CD4-positive, alpha-beta T cell (primary cell): ENCODE results near the gene PLEKHM2. TPM values are rescaled to one million over a fixed set of nuclear protein-coding genes. Genes with fewer than 3 reads are reported as not detected.

Experiments
- ATAC-seq: fragments of 200-7000 bp; cut with Tn5 transposase; one replicate; pipeline ENCODE4 v1.10.0; 2022; ENCODE audit warnings: mild to moderate bottlenecking; ENCODE audit not compliant: poor library complexity
- CTCF ChIA-PET: fragments of 350-600 bp; sonication (Branson Sonifier 250); formaldehyde crosslinking; loops from one replicate; lab custom pipeline; 2021; ENCODE audit warnings: antibody characterized with exemption, inconsistent platforms; lab: Charles Lee
- POLR2A ChIA-PET: fragments of 350-600 bp; sonication (Branson Sonifier 250); formaldehyde crosslinking; loops from one replicate; lab custom pipeline; 2021; ENCODE audit warnings: antibody characterized with exemption, inconsistent platforms; lab: Charles Lee
- DNase-seq, 14 experiments: peaks; one replicate each; pipeline ENCODE4 v3.0.0-alpha.2; 2013 to 2020; ENCODE audit warnings: mixed read lengths in 2 of 14
- H3K27ac ChIP-seq, 2 donors: one replicate each; pipeline versions ENCODE4 v1.5.1 to v1.7.0; 2013; ENCODE audit warnings: low read length in 2 of 2, low read depth in 1 of 2, mild to moderate bottlenecking in 1 of 2
- H3K27me3 ChIP-seq, 2 experiments: 1 replicate in 1 of 2; 2 replicates in 1 of 2; pipeline versions ENCODE4 v1.6.1 to v1.7.0; 2013; ENCODE audit warnings: low read length in 2 of 2, control low read depth in 1 of 2, mild to moderate bottlenecking in 1 of 2, moderate library complexity in 1 of 2; ENCODE audit not compliant: insufficient read depth in 2 of 2, control insufficient read depth in 1 of 2
- H3K36me3 ChIP-seq: one replicate; pipeline ENCODE4 v1.6.1; 2013; ENCODE audit warnings: low read length, control low read depth; ENCODE audit not compliant: insufficient read depth
- H3K4me1 ChIP-seq: one replicate; pipeline ENCODE4 v1.6.1; 2013; ENCODE audit warnings: low read length, control low read depth; ENCODE audit not compliant: insufficient read depth
- H3K4me3 ChIP-seq: one replicate; pipeline ENCODE4 v1.5.1; 2013; ENCODE audit warnings: mild to moderate bottlenecking, low read length, moderate library complexity
- H3K9me3 ChIP-seq, 2 experiments: 1 replicate in 1 of 2; 2 replicates in 1 of 2; pipeline versions ENCODE4 v1.6.1 to v1.7.0; 2013; ENCODE audit warnings: low read length in 2 of 2, mild to moderate bottlenecking in 2 of 2, control low read depth in 1 of 2, moderate library complexity in 1 of 2; ENCODE audit not compliant: control insufficient read depth in 1 of 2, insufficient read depth in 1 of 2
- H3K27ac Mint-ChIP-seq: one replicate; pipeline ENCODE4 v1.8.0; 2020; ENCODE audit warnings: mixed read lengths
- H3K27me3 Mint-ChIP-seq: one replicate; pipeline ENCODE4 v1.8.0; 2021; ENCODE audit warnings: mixed read lengths
- H3K36me3 Mint-ChIP-seq: one replicate; pipeline ENCODE4 v1.8.0; 2021; ENCODE audit warnings: low read depth, mixed read lengths
- H3K4me1 Mint-ChIP-seq: one replicate; pipeline ENCODE4 v1.8.0; 2021; ENCODE audit warnings: low read depth, mixed read lengths
- H3K4me3 Mint-ChIP-seq: one replicate; pipeline ENCODE4 v1.8.0; 2020; ENCODE audit warnings: mild to moderate bottlenecking, mixed read lengths
- H3K9me3 Mint-ChIP-seq: one replicate; pipeline ENCODE4 v1.8.0; 2020; ENCODE audit warnings: mixed read lengths
- CTCF ChIP-seq: fragments of 200-600 bp; IDR thresholded peaks from one replicate; pipeline ENCODE4 v1.8.0; 2022; ENCODE audit warnings: antibody characterized with exemption, mild to moderate bottlenecking
- intact Hi-C, 2 experiments: fragments of 100-400 bp; cut with DNase I in 1 of 2; cut with micrococcal nuclease in 1 of 2; formaldehyde crosslinking; loops; one replicate each; pipeline versions ENCODE4 v1.15.1 to v1.9.0; 2023 to 2025; cut with DNase I, micrococcal nuclease
- total RNA-seq, 174 experiments: library from RNA in 2 of 174; stranded (reverse) in 2 of 174; gene quantifications; one replicate each; pipeline ENCODE4 v1.2.3 and lab custom pipeline; 2021 to 2026

Gene PLEKHM2
- total RNA-seq, 2 experiments from 2014 or later, result 77.5 to 82.0 TPM

- intact Hi-C loops, result no loop called here
- ChIA-PET POLR2A (no interaction called here), CTCF (no interaction called here)
These were observed 81.5 kb downstream of the PLEKHM2 start for GRCh38 chr1:15765495-15766194.

GRCh38 chr1:15767941-15768340 lies 83.8 kb downstream of the PLEKHM2 start:
- H3K4me3 ChIP-seq, result no peak overlapping the region
- no peaks in the 10 kb centered on the region for H3K36me3 Mint-ChIP-seq
- no peaks in the 10 kb centered on the region for H3K9me3 Mint-ChIP-seq
- ATAC-seq (no peak), DNase-seq (no peak)
- H3K4me3 Mint-ChIP-seq, result no peak overlapping the region
- peaks cover 3 to 8% of the 10 kb centered on the region in 2 experiments for H3K27me3 ChIP-seq
- H3K27me3 Mint-ChIP-seq, result peaks cover 17% of the 10 kb centered on the region
- H3K4me1 Mint-ChIP-seq, result no peaks in the 10 kb centered on the region
- no peak for TF ChIP-seq CTCF
- no peaks in the 10 kb centered on the region for H3K9me3 ChIP-seq
- intact Hi-C loops, result no loop called here
- H3K36me3 ChIP-seq, result no peaks in the 10 kb centered on the region
- no peak overlapping the region for H3K27ac Mint-ChIP-seq
- H3K4me1 ChIP-seq, result no peaks in the 10 kb centered on the region
- ChIA-PET CTCF (no interaction called here), POLR2A (no interaction called here)
- no peak overlapping the region for H3K27ac ChIP-seq

More at GRCh38 chr1:15765495-15766194, 81.5 kb downstream of the PLEKHM2 start:
- Histone ChIP-seq H3K36me3 (no peaks in the 10 kb centered on the region), H3K27me3 (peaks cover 5 to 11% of the 10 kb centered on the region in 2 experiments), H3K4me1 (no peaks in the 10 kb centered on the region), H3K4me3 (no peak overlapping the region), H3K9me3 (no peaks in the 10 kb centered on the region), H3K27ac (no peak overlapping the region)
- Mint-ChIP-seq H3K36me3 (no peaks in the 10 kb centered on the region), H3K27ac (no peak overlapping the region), H3K4me1 (no peaks in the 10 kb centered on the region), H3K4me3 (no peak overlapping the region), H3K9me3 (no peaks in the 10 kb centered on the region), H3K27me3 (peaks cover 34% of the 10 kb centered on the region)
- ATAC-seq (no peak), DNase-seq (no peak)
- no peak for TF ChIP-seq CTCF

- no peaks in the 10 kb centered on the region for H3K36me3 ChIP-seq
- no peaks in the 10 kb centered on the region for H3K9me3 ChIP-seq
- intact Hi-C loops, result no loop called here
- no peaks in the 10 kb centered on the region for H3K36me3 Mint-ChIP-seq
- no peak overlapping the region for H3K27ac Mint-ChIP-seq
- H3K4me1 ChIP-seq, result no peaks in the 10 kb centered on the region
- POLR2A ChIA-PET, result no interaction called here
- peaks cover 3 to 8% of the 10 kb centered on the region in 2 experiments for H3K27me3 ChIP-seq
- ATAC-seq (no peak), DNase-seq (no peak)
- H3K4me3 Mint-ChIP-seq, result no peak overlapping the region
- no peak overlapping the region for H3K27ac ChIP-seq
- H3K27me3 Mint-ChIP-seq, result peaks cover 17% of the 10 kb centered on the region
- H3K4me1 Mint-ChIP-seq, result no peaks in the 10 kb centered on the region
- no peaks in the 10 kb centered on the region for H3K9me3 Mint-ChIP-seq
- CTCF ChIA-PET, result no interaction called here
- no peak overlapping the region for H3K4me3 ChIP-seq
- no peak for TF ChIP-seq CTCF
These were observed 84.3 kb downstream of the PLEKHM2 start for GRCh38 chr1:15768388-15768787.
